ENCODE results near the gene ARL3. TPM values are rescaled to one million over a fixed set of nuclear protein-coding genes. Genes with fewer than 3 reads are reported as not detected.
A peak's percentile ranks its signal among the peaks of the same experiment; 100 is the strongest.

ARL3 gene
- total RNA-seq, 1 experiment from 2014 or later, result 20.7 TPM

DNA sequence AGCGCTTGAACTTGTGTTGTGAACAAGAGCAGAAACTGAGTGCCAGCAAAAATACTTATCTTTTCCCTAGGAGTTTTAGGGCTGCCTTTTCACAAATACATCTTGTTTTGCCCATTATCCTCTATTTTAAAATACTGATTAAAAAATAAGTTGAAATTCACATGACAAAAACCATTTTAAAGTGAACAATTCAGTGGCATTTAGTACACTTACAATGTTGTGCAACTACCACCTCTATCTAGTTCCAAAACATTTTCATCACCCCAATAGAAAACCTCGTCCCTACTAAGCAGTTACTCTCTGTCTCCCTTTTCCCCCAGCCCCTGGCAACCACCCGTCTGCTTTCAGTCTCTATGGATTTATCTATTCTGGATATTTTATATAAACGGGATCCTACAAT is 31.0 kb upstream of the ARL3 start:
- ChIA-PET CTCF (no interaction called here), POLR2A (interaction anchor here (0.7 kb wide), 1 partner anchor 166 kb away, joined by 4 read pairs; no protein-coding TSS in a partner anchor)
- H3K27ac ChIP-seq (ENCODE audit: low read length), result peak overlapping the region; percentile 90
- peaks cover 6% of the 10 kb centered on the region; the same call in 1 of the 2 replicates for H3K36me3 ChIP-seq (ENCODE audit: control insufficient read depth, insufficient read depth, low read length)
- ATAC-seq, result no peak
- intact Hi-C loops (cut with micrococcal nuclease; ENCODE audit: unreplicated experiment), result no loop called here
- H3K4me3 ChIP-seq (ENCODE audit: low read depth in 2 of 2, low read length in 2 of 2), result peak overlapping the region; percentile 79 to 92
- in situ Hi-C loops (cut with HindIII; ENCODE audit: low pct_unique_long_range_greater_than_20kb, low sequenced_read_pairs), result no loop called here
- no peaks in the 10 kb centered on the region for H3K27me3 ChIP-seq (ENCODE audit: control insufficient read depth, insufficient read depth, low read length)
- H3K9me3 ChIP-seq (ENCODE audit: control insufficient read depth, insufficient read depth, low read depth, low read length), result no peaks in the 10 kb centered on the region; the same call in 1 of the 2 replicates
- no peak for DNase-seq (ENCODE audit: low read depth, low spot score)
- no peak for TF ChIP-seq POLR2AphosphoS5 (IDR thresholded peaks at IDR 0.05; ENCODE audit: low read depth, low read length)
- TF ChIP-seq, protein P1, sequence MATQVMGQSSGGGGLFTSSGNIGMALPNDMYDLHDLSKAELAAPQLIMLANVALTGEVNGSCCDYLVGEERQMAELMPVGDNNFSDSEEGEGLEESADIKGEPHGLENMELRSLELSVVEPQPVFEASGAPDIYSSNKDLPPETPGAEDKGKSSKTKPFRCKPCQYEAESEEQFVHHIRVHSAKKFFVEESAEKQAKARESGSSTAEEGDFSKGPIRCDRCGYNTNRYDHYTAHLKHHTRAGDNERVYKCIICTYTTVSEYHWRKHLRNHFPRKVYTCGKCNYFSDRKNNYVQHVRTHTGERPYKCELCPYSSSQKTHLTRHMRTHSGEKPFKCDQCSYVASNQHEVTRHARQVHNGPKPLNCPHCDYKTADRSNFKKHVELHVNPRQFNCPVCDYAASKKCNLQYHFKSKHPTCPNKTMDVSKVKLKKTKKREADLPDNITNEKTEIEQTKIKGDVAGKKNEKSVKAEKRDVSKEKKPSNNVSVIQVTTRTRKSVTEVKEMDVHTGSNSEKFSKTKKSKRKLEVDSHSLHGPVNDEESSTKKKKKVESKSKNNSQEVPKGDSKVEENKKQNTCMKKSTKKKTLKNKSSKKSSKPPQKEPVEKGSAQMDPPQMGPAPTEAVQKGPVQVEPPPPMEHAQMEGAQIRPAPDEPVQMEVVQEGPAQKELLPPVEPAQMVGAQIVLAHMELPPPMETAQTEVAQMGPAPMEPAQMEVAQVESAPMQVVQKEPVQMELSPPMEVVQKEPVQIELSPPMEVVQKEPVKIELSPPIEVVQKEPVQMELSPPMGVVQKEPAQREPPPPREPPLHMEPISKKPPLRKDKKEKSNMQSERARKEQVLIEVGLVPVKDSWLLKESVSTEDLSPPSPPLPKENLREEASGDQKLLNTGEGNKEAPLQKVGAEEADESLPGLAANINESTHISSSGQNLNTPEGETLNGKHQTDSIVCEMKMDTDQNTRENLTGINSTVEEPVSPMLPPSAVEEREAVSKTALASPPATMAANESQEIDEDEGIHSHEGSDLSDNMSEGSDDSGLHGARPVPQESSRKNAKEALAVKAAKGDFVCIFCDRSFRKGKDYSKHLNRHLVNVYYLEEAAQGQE (IDR thresholded peaks at IDR 0.05; ENCODE audit: insufficient read depth in 1 of 2, low read depth in 2 of 2, low read length in 1 of 2), result no peak
- no peak for TF ChIP-seq TCF7L2 (IDR thresholded peaks at IDR 0.05; ENCODE audit: low read depth, low read length)
- no peak for TF ChIP-seq SIN3A (IDR thresholded peaks at IDR 0.05; ENCODE audit: borderline replicate concordance, insufficient read depth, low read depth, low read length)
- TF ChIP-seq, protein P2, sequence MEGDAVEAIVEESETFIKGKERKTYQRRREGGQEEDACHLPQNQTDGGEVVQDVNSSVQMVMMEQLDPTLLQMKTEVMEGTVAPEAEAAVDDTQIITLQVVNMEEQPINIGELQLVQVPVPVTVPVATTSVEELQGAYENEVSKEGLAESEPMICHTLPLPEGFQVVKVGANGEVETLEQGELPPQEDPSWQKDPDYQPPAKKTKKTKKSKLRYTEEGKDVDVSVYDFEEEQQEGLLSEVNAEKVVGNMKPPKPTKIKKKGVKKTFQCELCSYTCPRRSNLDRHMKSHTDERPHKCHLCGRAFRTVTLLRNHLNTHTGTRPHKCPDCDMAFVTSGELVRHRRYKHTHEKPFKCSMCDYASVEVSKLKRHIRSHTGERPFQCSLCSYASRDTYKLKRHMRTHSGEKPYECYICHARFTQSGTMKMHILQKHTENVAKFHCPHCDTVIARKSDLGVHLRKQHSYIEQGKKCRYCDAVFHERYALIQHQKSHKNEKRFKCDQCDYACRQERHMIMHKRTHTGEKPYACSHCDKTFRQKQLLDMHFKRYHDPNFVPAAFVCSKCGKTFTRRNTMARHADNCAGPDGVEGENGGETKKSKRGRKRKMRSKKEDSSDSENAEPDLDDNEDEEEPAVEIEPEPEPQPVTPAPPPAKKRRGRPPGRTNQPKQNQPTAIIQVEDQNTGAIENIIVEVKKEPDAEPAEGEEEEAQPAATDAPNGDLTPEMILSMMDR (IDR thresholded peaks at IDR 0.05), result no peak
- no TSS peak for BruUV-seq (replicated peaks)
- H3K4me1 ChIP-seq (ENCODE audit: control insufficient read depth, insufficient read depth, low read length), result peaks cover 24% of the 10 kb centered on the region

DNA sequence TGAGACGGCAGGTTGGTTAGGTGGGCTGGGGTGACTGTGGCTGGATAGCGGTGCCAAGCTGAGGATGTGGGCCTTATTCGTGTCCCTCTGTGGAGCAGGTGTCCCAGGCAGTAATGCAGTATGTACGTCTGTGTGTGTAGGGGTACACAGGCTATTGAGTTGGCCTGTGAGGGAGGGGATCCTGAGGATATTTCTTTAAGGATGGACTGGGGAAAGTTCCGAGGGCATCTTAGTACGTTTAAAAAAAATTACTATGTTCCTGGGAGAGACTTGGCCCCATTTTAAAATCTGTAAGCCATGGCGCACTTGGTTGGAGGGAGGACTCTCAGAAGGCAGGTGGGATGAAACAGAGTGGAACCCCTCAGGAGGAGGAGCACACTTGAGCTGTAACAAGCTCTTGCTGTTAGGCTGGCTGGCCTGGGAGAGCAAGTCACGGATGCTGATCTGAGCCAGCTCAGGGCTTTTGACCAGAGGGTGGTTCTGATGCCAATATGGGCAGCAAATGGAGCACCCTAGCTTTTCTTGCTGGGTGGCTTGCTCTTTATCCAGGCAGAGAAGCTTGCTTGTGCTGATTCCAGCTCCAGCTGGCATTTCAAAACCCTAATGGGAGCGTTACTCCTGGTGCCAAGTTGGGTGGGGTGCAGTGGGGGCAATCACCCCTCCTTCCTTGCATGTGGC is 30.3 kb upstream of the ARL3 start:
- intact Hi-C loops (cut with micrococcal nuclease; ENCODE audit: unreplicated experiment) (no loop called here), in situ Hi-C loops (cut with HindIII; ENCODE audit: low pct_unique_long_range_greater_than_20kb, low sequenced_read_pairs) (no loop called here)
- H3K9me3 ChIP-seq (ENCODE audit: control insufficient read depth, insufficient read depth, low read depth, low read length), result no peaks in the 10 kb centered on the region; the same call in 1 of the 2 replicates
- peak; percentile 31 for ATAC-seq
- H3K27me3 ChIP-seq (ENCODE audit: control insufficient read depth, insufficient read depth, low read length), result no peaks in the 10 kb centered on the region
- ChIA-PET POLR2A (interaction anchor here (0.6 to 0.7 kb wide), 2 partner anchors 20 to 167 kb away, joined by 4 read pairs; no protein-coding TSS in a partner anchor), CTCF (no interaction called here)
- H3K36me3 ChIP-seq (ENCODE audit: control insufficient read depth, insufficient read depth, low read length), result peaks cover 6% of the 10 kb centered on the region; the same call in 1 of the 2 replicates
- peak overlapping the region; percentile 90 for H3K27ac ChIP-seq (ENCODE audit: low read length)
- TSS peak; percentile 62 for BruUV-seq (replicated peaks)
- peak overlapping the region; percentile 79 to 92 for H3K4me3 ChIP-seq (ENCODE audit: low read depth in 2 of 2, low read length in 2 of 2)
- TF ChIP-seq SIN3A (IDR thresholded peaks at IDR 0.05; ENCODE audit: borderline replicate concordance, insufficient read depth, low read depth, low read length) (peak; percentile 51; the same call in 1 of the 2 replicates), POLR2AphosphoS5 (IDR thresholded peaks at IDR 0.05; ENCODE audit: low read depth, low read length) (no peak), TCF7L2 (IDR thresholded peaks at IDR 0.05; ENCODE audit: low read depth, low read length) (no peak)
- TF ChIP-seq, protein P2 (IDR thresholded peaks at IDR 0.05), result no peak
- H3K4me1 ChIP-seq (ENCODE audit: control insufficient read depth, insufficient read depth, low read length), result peaks cover 24% of the 10 kb centered on the region
- no peak for DNase-seq (ENCODE audit: low read depth, low spot score)
